ENCODE measurements around the gene FN3K.

Gene FN3K

GRCh38 chr17:82797061-82797460, 61.6 kb downstream of the FN3K start:
- DNase-seq, result peak in 1 of 2 experiments; percentile 9

DNA sequence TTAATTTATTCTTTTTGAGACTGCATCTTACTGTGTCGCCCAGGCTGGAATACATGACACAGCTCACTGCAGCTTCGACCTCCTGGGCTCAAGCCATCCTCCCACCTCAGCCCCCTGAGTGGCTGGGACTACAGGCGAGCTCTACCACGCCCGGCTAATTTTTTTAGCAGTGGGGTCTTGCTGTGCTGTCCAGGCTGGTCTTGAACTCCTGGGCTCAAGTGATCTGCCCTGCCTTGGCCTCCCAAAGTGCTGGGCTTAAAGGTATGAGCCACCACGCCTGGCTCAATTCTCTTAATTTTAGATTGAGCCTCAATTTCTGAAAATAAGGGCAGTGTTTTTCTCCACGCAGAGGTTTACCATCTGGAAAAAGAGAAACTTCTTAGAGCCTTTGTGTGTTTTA, 63.3 kb downstream of the FN3K start:
- DNase-seq, result no peak

DNA sequence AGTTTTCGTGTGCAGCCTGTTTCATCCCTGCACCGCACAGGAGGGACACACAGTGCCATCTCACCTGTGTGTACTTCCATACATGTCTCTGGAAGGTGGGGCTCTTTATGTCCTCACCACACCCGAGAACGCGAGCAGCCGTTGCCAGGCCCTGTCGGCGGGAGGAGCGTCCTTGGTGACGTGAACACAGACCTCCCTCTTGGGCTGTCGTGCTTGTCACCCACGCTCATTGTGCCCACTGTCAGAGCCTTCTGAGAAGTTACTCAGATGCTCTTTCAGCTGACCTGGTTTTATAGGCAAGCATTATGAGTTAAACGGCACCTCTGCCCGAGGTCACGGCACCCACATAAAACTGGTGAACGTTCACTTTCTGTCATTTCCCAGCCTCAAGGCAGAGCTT, 64.2 kb downstream of the FN3K start:
- DNase-seq, result no peak
